Hair follicular keratinocyte (primary cell): Measurements from ENCODE around the gene DHTKD1. TPM values are rescaled to one million over a fixed set of nuclear protein-coding genes. Genes with fewer than 3 reads are reported as not detected.

ENCODE experiments used
- total RNA-seq: library from RNA; depleted of rRNA; stranded (reverse); fragments of >200 nt; gene quantifications from 2 replicates; pipeline ENCODE4 v1.2.3, GENCODE V29; 2015

Gene DHTKD1
- 21.6 and 33.5 TPM in 2 replicates for total RNA-seq

DNA sequence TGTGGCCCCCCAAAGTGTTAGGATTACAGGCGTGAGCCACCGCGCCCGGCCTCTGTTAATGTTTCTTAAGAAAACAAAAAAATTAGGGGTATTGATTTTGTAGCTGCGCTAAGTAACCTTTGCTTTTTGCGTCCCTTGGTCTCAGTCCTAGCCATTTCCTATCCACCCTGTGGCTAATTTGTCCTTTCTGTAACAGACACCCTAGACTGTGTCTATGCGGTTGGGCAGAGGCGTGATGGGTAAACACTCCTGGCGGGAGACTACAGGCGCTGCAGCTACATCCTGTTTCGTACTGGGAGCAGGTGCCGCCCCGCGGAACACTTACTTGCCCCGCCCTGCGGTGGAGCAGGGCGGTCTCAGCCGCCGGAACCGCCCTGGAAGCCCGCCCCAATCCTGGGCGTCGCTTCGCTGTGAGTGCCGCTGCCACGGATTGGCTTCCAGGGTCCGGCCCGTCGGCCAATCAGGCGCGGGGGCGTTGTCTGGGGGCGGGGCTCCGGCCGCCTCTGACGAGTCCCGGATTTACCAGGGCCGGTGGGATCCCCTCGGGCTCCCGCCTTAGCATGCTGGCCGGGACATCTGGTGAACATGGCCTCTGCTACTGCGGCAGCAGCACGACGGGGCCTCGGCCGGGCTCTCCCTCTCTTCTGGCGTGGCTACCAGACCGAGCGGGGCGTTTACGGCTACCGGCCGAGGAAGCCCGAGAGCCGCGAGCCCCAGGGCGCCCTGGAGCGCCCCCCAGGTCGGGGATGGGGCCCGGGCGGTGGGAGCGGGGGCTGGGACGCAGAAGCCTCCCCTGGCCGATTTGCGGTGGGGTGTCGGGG, at the start of gene DHTKD1:
Gene DHTKD1, plus strand, starts transcription at position 506 of the 821 bp plus-strand sequence. Its CDS starts 80 bp downstream, at position 586.

GRCh38 chr10:12042797-12043651, 25.7 kb upstream of the DHTKD1 start, which contains the start of gene UPF2:
Gene UPF2 (minus strand): TSS chr10:12042809. CDS start chr10:12035423, 7,386 bp downstream.

GRCh38 chr10:12129222-12130111, 60.7 kb downstream of the DHTKD1 start, which contains the start of gene SEC61A2:
Gene SEC61A2 (plus strand): TSS chr10:12129677. CDS start chr10:12129788, 111 bp downstream.

Other genes starting within 250 kb of the DHTKD1 start
- gene PROSER2, start 245.6 kb upstream of the DHTKD1 start, total RNA-seq = 64.3 and 75.9 TPM in 2 replicates
- 8.9 and 11.1 TPM in 2 replicates for gene UPF2, start 26.1 kb upstream of the DHTKD1 start, total RNA-seq
- gene SEC61A2, start 60.7 kb downstream of the DHTKD1 start, total RNA-seq = 5.7 and 16.8 TPM in 2 replicates
- gene NUDT5, start 126.9 kb downstream of the DHTKD1 start, total RNA-seq = 85.2 and 89.9 TPM in 2 replicates
- gene CDC123, start 127.2 kb downstream of the DHTKD1 start, total RNA-seq = 101 and 120 TPM in 2 replicates